HG02885 (cell line): Measurements from ENCODE around the gene TOP1.

Source experiments
- ATAC-seq: cut with Tn5 transposase; IDR thresholded peaks from one replicate; pipeline ENCODE4 v1.9.1; 2021; ENCODE audit warnings: mild to moderate bottlenecking; ENCODE audit not compliant: unreplicated experiment, poor library complexity

The TOP1 gene

DNA sequence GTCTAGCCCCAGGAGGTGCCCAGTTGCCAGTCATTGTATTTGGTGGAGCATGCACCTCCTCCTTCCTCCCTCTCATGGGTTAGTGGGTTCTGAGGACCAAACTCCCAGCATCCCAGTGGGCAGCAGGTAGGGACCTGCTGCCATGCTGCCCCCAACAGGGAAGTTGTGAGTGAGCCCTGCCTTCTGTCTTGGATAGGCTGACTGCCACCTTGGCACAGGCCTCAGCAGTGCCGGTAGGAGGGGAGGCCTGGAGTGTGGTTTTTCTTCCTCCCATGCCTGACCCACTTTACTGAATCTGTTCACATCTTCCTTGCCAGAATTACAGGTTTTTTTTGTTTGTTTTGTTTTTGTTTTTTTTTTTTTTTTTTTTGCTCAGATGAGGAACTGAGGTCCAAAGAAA, 133.3 kb downstream of the TOP1 start:
- ATAC-seq, result no peak

DNA sequence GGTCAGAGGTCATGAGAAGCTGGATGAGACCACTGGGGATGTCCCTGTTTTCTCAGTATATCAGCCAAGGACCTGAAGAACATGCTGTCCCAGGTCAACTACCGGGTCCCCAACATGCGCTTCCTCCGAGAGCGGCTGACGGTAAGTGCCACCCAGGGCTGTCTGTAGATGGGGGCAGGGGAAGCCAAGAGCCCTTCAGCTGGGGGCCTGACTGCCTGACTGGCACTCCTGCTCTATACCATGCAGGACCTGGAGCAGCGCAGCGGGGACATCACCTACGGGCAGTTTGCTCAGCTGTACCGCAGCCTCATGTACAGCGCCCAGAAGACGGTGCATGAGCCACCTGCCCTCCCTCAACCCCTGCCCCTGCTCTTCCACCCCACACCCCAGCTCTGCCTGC, 133.8 kb downstream of the TOP1 start:
- ATAC-seq, result no peak

DNA sequence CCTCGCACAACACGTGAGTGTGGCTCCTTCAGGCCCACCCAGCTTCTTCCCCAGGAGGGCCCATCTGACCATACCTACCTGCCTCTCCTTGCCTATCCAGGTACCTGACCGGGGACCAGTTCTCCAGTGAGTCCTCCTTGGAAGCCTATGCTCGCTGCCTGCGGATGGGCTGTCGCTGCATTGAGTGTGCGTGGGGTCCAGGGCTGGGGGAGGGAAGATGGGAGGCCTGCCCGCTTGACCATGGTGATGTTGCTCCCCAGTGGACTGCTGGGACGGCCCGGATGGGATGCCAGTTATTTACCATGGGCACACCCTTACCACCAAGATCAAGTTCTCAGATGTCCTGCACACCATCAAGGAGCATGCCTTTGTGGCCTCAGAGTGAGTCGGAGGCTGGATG, 135.2 kb downstream of the TOP1 start:
- no peak for ATAC-seq

DNA sequence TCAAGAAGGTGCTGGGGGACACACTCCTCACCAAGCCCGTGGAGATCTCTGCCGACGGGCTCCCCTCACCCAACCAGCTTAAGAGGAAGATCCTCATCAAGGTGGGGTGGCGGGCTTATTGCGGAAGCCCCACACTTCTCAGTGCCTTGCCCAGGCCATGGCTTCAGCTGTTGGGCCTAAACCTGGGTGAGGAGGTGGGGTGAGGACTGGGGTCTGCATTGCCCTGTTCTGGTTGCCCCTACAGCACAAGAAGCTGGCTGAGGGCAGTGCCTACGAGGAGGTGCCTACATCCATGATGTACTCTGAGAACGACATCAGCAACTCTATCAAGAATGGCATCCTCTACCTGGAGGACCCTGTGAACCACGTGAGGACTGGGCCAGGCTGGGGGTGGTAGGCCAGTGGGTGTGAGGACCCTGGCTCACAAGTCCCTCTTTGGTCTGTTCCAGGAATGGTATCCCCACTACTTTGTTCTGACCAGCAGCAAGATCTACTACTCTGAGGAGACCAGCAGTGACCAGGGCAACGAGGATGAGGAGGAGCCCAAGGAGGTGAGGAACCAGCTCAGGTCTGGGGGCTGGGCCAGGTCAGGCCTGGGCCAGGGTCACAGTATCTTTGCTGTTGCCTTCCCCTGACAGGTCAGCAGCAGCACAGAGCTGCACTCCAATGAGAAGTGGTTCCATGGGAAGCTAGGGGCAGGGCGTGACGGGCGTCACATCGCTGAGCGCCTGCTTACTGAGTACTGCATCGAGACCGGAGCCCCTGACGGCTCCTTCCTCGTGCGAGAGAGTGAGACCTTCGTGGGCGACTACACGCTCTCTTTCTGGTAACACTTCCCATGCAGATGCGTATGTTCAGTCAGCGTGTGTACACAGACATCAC, 136.6 kb downstream of the TOP1 start:
- ATAC-seq, result no peak

DNA sequence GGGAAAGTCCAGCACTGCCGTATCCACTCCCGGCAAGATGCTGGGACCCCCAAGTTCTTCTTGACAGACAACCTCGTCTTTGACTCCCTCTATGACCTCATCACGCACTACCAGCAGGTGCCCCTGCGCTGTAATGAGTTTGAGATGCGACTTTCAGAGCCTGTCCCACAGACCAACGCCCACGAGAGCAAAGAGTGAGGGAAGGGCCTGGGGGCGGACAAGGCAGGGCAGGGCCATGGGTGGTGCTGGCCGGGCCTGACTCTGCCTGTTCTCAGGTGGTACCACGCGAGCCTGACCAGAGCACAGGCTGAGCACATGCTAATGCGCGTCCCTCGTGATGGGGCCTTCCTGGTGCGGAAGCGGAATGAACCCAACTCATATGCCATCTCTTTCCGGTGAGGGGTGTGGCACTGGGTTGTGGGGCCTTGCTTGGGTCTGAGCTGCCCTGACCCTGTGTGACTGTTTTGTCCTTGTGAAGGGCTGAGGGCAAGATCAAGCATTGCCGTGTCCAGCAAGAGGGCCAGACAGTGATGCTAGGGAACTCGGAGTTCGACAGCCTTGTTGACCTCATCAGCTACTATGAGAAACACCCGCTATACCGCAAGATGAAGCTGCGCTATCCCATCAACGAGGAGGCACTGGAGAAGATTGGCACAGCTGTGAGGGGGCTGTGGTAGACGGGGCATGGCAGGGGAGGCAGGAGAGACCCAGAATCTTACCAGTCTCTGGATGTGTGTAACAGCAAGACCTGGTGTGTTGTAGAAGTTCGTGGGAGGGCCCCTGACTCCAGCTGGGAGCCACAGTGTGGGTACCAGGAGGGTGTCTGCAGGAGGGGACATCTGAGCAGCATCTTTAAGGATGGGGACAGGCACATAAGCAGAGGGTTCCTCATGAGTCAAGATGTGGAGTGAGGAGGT, 137.8 kb downstream of the TOP1 start:
- ATAC-seq, result no peak

DNA sequence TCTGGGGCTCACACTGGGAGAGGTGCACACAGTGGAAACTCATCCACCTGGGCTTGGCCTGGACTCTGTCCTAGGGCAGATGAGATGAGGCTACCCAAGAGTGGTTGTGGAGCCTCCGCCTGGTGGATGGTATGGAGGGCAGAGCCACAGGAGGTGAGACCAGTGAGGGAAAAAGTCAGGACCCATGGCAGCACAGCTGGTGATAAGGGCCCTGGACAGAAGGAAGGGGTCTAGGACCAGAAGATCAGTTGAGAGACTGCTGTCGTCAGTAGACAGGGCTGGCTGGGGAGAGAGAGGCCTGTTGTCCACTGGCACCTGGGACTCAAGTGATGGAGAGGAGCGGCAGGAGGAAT, 138.5 kb downstream of the TOP1 start:
- ATAC-seq, result no peak

DNA sequence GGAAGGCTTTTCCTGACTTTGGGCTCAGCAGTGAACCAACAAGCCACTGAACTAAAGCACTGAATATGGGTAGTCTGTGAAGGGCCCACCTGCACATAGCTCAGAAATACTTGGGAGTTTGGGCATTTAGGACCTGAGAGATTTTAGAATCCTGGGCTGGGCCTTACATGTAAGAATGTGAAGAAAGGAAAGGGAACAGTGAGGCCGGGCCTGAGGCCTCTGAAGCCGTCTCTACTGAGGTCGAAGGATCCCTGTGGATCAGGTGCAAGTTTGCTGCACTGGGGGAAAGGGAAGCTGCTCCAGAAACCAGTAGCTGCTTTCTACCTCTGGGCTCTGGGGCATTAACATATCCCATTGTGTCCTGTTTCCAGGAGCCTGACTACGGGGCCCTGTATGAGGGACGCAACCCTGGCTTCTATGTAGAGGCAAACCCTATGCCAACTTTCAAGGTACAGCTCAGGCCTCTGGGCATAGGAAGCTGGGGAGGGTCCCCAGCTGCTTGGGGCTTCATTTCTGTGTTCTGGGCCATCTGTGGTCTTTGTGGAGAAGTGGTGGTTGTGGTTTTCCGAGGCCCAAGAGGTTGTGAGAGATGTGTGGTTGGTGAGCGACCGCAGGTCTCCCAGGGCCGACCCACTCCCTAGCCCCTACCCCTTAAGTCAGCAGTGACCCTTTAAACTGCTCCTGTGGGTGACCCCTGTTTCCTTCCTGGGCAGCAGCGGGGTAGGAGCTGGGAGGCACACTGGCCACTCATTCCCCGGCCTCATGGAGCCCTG, 139.0 kb downstream of the TOP1 start:
- no peak for ATAC-seq

DNA sequence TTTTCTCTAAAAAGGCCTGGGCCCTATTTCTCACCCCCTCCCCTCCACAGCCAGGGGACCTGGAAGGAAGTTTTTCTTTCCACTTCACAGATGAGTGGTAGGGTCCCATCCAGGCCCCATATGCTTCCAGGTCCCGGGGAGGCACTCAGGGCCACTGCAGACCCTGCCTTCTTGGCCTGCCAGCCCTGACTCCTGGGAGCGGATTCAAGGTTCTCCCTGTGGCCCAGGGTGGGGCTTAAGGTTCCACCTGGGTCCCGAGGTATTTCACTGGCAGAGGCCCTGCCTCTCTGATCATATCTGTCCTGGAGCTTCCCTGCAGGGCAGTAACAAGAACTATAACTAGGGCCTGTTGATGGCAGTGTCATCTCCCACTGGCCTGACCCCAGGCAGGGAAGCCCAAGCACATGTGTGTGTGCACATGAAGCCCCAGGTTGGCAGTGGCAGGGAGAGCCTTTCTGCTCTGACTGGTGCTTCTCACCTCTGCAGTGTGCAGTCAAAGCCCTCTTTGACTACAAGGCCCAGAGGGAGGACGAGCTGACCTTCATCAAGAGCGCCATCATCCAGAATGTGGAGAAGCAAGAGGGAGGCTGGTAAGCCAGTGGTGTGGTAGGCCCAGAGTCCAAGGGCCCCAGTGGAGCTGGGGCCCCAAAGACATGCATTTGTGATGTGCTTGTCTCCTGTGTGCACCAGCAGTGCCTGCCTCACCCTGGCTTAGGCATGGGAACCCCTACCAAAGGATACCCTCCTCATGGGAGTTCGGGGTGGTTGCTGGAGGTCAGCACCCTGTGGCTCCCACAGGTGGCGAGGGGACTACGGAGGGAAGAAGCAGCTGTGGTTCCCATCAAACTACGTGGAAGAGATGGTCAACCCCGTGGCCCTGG, 139.9 kb downstream of the TOP1 start:
- ATAC-seq, result no peak

- no peak for ATAC-seq
Observed at GRCh38 chr20:41169162-41169690, 140.6 kb downstream of the TOP1 start.

GRCh38 chr20:41169791-41170351, 141.2 kb downstream of the TOP1 start:
- no peak for ATAC-seq

DNA sequence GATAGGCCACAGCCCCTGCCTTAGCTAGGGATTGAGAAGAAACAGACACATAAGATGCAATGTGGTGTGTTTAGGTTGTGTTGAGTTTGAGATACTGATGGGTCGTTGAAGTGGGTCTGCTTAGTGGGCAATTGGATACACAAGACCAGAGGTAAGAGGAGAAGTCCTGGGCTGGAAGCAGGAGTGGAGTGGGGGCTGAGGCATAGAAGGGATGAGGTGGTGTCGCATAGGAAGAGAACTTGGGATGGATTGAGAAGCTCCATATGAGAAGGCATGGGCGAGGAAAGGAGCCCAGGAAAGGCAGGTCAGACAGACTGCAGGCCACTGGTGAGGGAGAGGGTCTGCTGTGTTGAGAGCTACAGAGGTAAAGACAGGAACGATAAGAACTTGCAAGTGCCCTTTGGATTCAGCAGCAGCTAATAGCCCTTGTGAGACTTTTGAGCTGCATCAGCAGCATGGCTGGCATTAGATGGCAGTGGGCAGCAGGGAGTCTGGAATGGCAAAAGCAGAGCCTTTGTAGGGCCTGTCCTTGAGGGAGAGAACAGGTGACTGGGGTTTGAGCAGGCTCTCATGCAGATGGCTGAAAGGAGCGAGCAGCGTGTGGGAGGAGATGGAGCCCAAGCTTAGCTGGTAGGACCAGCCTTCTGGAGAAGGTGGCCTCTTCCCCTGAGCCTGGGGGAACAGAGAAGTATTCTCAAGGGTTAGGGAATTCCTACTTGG, 141.9 kb downstream of the TOP1 start:
- ATAC-seq, result no peak

GRCh38 chr20:41171736-41172295, 143.2 kb downstream of the TOP1 start:
- no peak for ATAC-seq

DNA sequence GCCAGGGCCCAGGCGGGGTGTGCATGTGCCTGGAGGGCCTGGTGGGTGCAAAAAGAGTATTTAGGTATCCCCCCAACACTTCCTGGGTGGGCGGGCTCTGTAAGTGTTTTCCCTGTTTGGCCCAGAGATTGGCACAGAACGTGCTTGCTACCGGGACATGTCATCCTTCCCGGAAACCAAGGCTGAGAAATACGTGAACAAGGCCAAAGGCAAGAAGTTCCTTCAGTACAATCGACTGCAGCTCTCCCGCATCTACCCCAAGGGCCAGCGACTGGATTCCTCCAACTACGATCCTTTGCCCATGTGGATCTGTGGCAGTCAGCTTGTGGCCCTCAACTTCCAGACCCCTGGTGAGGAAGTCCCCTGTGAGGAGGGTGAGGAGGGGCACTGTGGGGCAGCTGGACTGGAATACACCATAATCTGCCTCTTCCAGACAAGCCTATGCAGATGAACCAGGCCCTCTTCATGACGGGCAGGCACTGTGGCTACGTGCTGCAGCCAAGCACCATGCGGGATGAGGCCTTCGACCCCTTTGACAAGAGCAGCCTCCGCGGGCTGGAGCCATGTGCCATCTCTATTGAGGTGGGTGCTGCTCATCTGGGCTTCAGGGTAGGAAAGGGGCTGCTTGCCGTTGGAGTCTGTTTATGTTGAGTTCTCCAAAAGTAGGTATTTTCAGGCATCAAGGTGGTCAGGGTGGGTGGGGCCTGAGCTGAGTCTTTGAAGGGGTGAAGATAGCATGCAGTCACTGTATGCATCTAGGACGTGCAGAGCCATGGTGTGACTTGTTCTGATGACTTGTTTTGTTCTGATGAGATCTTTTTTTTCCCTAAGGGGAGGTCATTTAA, 143.9 kb downstream of the TOP1 start:
- ATAC-seq, result no peak

GRCh38 chr20:41173161-41173721, 144.6 kb downstream of the TOP1 start:
- ATAC-seq, result no peak

DNA sequence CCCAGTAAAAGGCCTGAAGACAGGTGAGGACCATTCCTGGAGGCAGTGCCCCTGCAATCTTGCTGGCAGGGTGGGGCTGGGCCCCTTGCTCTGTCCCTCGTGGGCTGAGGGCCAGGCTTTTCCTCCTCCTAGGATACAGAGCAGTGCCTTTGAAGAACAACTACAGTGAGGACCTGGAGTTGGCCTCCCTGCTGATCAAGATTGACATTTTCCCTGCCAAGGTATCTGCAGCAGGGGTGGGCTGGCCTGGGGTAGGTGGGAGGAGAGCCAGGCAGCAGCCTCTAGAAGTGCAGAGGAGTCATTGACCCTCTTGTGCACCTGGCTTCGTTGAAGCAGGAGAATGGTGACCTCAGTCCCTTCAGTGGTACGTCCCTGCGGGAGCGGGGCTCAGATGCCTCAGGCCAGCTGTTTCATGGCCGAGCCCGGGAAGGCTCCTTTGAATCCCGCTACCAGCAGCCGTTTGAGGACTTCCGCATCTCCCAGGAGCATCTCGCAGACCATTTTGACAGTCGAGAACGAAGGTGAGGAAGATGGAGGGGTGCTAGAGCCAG, 145.2 kb downstream of the TOP1 start:
- no peak for ATAC-seq
